PC-9 (cell line): ENCODE results near the gene SYNDIG1L. TPM values are rescaled to one million over a fixed set of nuclear protein-coding genes. Genes with fewer than 3 reads are reported as not detected.

ENCODE experiments used
- BruUV-seq: library from RNA; stranded (reverse); fragments of 400-500 nt; replicated peaks from 2 replicates; lab custom pipeline; 2021; lab: Mats Ljungman, UMichigan
- CTCF ChIA-PET: fragments of 300-600 bp; sonication (Branson Sonifier 250); formaldehyde crosslinking; loops from one replicate; lab custom pipeline; 2022; ENCODE audit warnings: antibody characterized with exemption; lab: Charles Lee
- POLR2A ChIA-PET: fragments of 300-600 bp; sonication (Branson Sonifier 250); formaldehyde crosslinking; loops from one replicate; lab custom pipeline; 2022; ENCODE audit warnings: antibody characterized with exemption; ENCODE audit not compliant: unreplicated experiment; lab: Charles Lee
- DNase-seq, 2 experiments: peaks; one replicate each; pipeline versions ENCODE4 v3.0.0 to v3.0.0-alpha.2; 2015 to 2022; ENCODE audit warnings: mixed read lengths in 1 of 2
- H2AFZ ChIP-seq: fragments of 200-600 bp; sonication (generic); 2 replicates; pipeline ENCODE4 v1.8.1; 2017; ENCODE audit warnings: antibody characterized with exemption
- H3F3A ChIP-seq: fragments of 200-600 bp; sonication (generic); 2 replicates; pipeline ENCODE4 v1.8.1; 2017; ENCODE audit warnings: antibody characterized with exemption, mild to moderate bottlenecking, low read depth; ENCODE audit not compliant: insufficient read depth
- H3K27ac ChIP-seq: fragments of 200-600 bp; sonication (generic); 2 replicates; pipeline ENCODE4 v1.6.1; 2016; ENCODE audit warnings: mixed run types
- H3K27me3 ChIP-seq: fragments of 200-600 bp; sonication (generic); 2 replicates; pipeline ENCODE4 v1.6.1; 2016; ENCODE audit warnings: low read depth, mixed run types; ENCODE audit not compliant: insufficient read depth
- H3K36me3 ChIP-seq: fragments of 200-600 bp; sonication (generic); 2 replicates; pipeline ENCODE4 v1.6.1; 2016; ENCODE audit warnings: low read depth, mixed run types
- H3K4me1 ChIP-seq: fragments of 200-600 bp; sonication (generic); replicated peaks from 2 replicates; pipeline ENCODE4 v1.6.1; 2016; ENCODE audit warnings: mixed run types; ENCODE audit not compliant: insufficient read depth
- H3K4me2 ChIP-seq: fragments of 200-600 bp; sonication (generic); 2 replicates; pipeline ENCODE4 v1.6.1; 2017; ENCODE audit warnings: mixed run types
- H3K4me3 ChIP-seq: fragments of 200-600 bp; sonication (generic); 2 replicates; pipeline ENCODE4 v1.6.1; 2016; ENCODE audit warnings: mixed run types
- H3K79me2 ChIP-seq: fragments of 200-600 bp; sonication (generic); 2 replicates; pipeline ENCODE4 v1.6.1; 2017; ENCODE audit warnings: low read depth, mixed run types
- H3K9me2 ChIP-seq: fragments of 200-600 bp; sonication (generic); 2 replicates; pipeline ENCODE4 v1.8.1; 2017; ENCODE audit warnings: mild to moderate bottlenecking; ENCODE audit not compliant: insufficient read depth
- H3K9me3 ChIP-seq: fragments of 200-600 bp; sonication (generic); 2 replicates; pipeline ENCODE4 v1.8.1; 2016; ENCODE audit warnings: low read depth; ENCODE audit not compliant: insufficient read depth
- H4K20me1 ChIP-seq: fragments of 200-600 bp; sonication (generic); 2 replicates; pipeline ENCODE4 v1.8.1; 2017; ENCODE audit not compliant: insufficient read depth
- EZH2 ChIP-seq: fragments of 200-600 bp; sonication (generic); IDR thresholded peaks from 2 replicates; pipeline ENCODE4 v1.8.0; 2017; ENCODE audit warnings: antibody characterized with exemption, low read depth
- intact Hi-C: fragments of 100-400 bp; cut with micrococcal nuclease; formaldehyde crosslinking; loops from one replicate; pipeline ENCODE4 v1.10.0; 2022; ENCODE audit not compliant: unreplicated experiment
- total RNA-seq: library from RNA; stranded (reverse); gene quantifications from 2 replicates; pipeline ENCODE4 v1.2.3, GENCODE V29; 2021
- TF ChIP-seq, protein P1 (sequence below): fragments of 200-600 bp; sonication (generic); conservative IDR thresholded peaks from 2 replicates; pipeline ENCODE4 v1.6.1; 2017; ENCODE audit warnings: mixed run types, antibody characterized with exemption, mild to moderate bottlenecking, moderate library complexity

SYNDIG1L gene
- total RNA-seq, 1 experiment from 2014 or later = 0.52 TPM

DNA sequence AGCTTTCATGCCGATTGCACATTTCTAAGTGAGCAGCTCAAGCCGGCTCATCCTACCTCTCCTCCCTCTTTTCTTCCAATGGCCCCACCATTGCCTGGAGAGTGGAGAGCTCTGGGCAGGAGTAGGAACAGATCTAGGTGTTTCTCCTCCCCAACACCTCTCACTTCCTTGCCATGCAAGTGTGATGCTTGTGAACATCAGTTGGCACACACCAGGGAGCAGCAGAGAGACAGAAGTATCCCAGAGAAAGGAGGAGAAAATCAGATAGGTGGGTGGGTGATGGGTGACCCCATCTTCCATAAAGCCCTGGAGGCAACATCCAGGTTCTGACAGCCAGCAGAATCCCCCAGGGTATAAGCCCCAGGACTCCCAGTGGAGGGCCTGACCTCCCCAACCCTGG lies 39.3 kb upstream of the SYNDIG1L start:
- Histone ChIP-seq H3F3A (no peaks in the 10 kb centered on the region), H4K20me1 (no peaks in the 10 kb centered on the region), H3K36me3 (no peaks in the 10 kb centered on the region), H3K4me1 (no peaks in the 10 kb centered on the region), H3K9me3 (no peaks in the 10 kb centered on the region), H3K4me3 (no peak overlapping the region), H3K27ac (no peak overlapping the region), H2AFZ (no peak overlapping the region), H3K4me2 (no peak overlapping the region), H3K9me2 (no peaks in the 10 kb centered on the region), H3K27me3 (no peaks in the 10 kb centered on the region), H3K79me2 (no peaks in the 10 kb centered on the region)
- TF ChIP-seq, protein P1, sequence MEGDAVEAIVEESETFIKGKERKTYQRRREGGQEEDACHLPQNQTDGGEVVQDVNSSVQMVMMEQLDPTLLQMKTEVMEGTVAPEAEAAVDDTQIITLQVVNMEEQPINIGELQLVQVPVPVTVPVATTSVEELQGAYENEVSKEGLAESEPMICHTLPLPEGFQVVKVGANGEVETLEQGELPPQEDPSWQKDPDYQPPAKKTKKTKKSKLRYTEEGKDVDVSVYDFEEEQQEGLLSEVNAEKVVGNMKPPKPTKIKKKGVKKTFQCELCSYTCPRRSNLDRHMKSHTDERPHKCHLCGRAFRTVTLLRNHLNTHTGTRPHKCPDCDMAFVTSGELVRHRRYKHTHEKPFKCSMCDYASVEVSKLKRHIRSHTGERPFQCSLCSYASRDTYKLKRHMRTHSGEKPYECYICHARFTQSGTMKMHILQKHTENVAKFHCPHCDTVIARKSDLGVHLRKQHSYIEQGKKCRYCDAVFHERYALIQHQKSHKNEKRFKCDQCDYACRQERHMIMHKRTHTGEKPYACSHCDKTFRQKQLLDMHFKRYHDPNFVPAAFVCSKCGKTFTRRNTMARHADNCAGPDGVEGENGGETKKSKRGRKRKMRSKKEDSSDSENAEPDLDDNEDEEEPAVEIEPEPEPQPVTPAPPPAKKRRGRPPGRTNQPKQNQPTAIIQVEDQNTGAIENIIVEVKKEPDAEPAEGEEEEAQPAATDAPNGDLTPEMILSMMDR = no peak
- no peak for TF ChIP-seq EZH2
- POLR2A ChIA-PET = no interaction called here
- no TSS peak for BruUV-seq
- DNase-seq = no peak
- CTCF ChIA-PET = no interaction called here
- intact Hi-C loops = no loop called here

DNA sequence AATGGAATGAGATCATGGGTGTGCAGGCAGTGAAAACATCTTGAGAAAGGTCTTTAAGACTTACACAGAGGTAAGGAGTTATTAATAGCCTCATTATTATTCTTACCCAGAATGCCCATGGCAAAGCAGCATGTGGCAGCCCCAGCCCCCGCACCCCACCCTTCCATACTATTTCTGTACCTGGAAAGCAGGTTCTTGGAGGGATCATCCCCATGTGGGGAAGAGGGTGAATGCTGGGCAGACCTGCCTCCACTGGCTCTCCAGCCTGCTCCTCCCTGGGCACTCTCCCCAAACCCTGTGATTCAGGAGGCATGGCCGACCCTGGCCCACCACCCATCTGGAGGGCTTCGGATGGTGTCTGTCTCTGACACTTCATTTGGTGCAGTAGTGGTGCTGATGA lies 38.8 kb upstream of the SYNDIG1L start:
- CTCF ChIA-PET = no interaction called here
- Histone ChIP-seq H3K79me2 (no peaks in the 10 kb centered on the region), H2AFZ (no peak overlapping the region), H3F3A (no peaks in the 10 kb centered on the region), H3K4me1 (no peaks in the 10 kb centered on the region), H3K36me3 (no peaks in the 10 kb centered on the region), H3K9me3 (no peaks in the 10 kb centered on the region), H3K27me3 (no peaks in the 10 kb centered on the region), H3K27ac (no peak overlapping the region), H3K4me2 (no peak overlapping the region), H3K9me2 (no peaks in the 10 kb centered on the region), H3K4me3 (no peak overlapping the region), H4K20me1 (no peaks in the 10 kb centered on the region)
- POLR2A ChIA-PET = no interaction called here
- no TSS peak for BruUV-seq
- DNase-seq = no peak
- intact Hi-C loops = no loop called here
- TF ChIP-seq, protein P1 = no peak
- TF ChIP-seq EZH2 = no peak

DNA sequence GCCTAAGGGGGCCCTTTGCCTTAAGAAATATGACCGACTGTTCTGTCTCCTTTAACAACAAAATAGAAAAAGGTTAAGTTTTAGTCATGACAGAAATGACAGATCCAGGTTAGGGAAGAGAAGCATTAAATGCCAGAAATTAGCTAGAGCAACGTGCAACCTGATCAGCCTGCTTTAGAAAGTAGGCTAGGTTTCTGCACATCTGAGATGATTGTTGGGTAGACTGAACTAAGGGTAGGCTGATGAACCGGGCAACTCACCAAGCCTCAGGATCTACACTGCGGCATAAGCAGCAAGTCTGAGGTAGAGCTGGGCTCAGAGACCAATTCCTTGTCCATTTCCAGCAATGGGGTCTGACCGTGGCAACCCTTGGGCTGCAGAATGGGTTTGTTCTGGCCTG lies 37.7 kb upstream of the SYNDIG1L start:
- BruUV-seq = no TSS peak
- Histone ChIP-seq H3F3A (no peaks in the 10 kb centered on the region), H4K20me1 (no peaks in the 10 kb centered on the region), H3K4me1 (no peaks in the 10 kb centered on the region), H3K9me3 (no peaks in the 10 kb centered on the region), H3K27me3 (no peaks in the 10 kb centered on the region), H3K4me3 (no peak overlapping the region), H2AFZ (no peak overlapping the region), H3K36me3 (no peaks in the 10 kb centered on the region), H3K27ac (no peak overlapping the region), H3K9me2 (no peaks in the 10 kb centered on the region), H3K79me2 (no peaks in the 10 kb centered on the region), H3K4me2 (no peak overlapping the region)
- no peak for DNase-seq
- ChIA-PET POLR2A (no interaction called here), CTCF (interaction anchor here (0.5 kb wide), 1 partner anchor 76 kb away, joined by 5 read pairs; no protein-coding TSS in a partner anchor)
- intact Hi-C loops = no loop called here
- TF ChIP-seq EZH2 = no peak
- TF ChIP-seq, protein P1 = no peak
